OCI-LY1 (cell line): ENCODE data around the gene EMILIN3.

Experiments used
- H2AFZ ChIP-seq: fragments of 200-600 bp; sonication (generic), shearing (Covaris generic); 2 replicates; pipeline ENCODE4 v1.6.0; 2014; ENCODE audit warnings: antibody characterized with exemption, mild to moderate bottlenecking, low read length
- H3F3A ChIP-seq: fragments of 200-600 bp; sonication (generic), shearing (Covaris generic); 2 replicates; pipeline ENCODE4 v1.6.0; 2014; ENCODE audit warnings: mild to moderate bottlenecking, antibody characterized with exemption, low read length, moderate library complexity; ENCODE audit not compliant: insufficient read depth
- H3K27ac ChIP-seq: fragments of 200-600 bp; sonication (generic); 2 replicates; pipeline ENCODE4 v1.5.1; 2014; ENCODE audit warnings: low read length, mixed run types, mild to moderate bottlenecking, low read depth; ENCODE audit not compliant: poor library complexity, severe bottlenecking
- H3K27me3 ChIP-seq: fragments of 200-600 bp; sonication (generic); 2 replicates; pipeline ENCODE4 v1.6.0; 2014; ENCODE audit warnings: antibody characterized with exemption, mild to moderate bottlenecking, low read length, moderate library complexity; ENCODE audit not compliant: insufficient read depth
- H3K36me3 ChIP-seq: fragments of 200-600 bp; sonication (generic); 2 replicates; pipeline ENCODE4 v1.6.1; 2014; ENCODE audit warnings: mild to moderate bottlenecking, antibody characterized with exemption, low read length, moderate library complexity, mixed read lengths; ENCODE audit not compliant: insufficient read depth
- H3K4me1 ChIP-seq: fragments of 200-600 bp; sonication (generic); 2 replicates; pipeline ENCODE4 v1.5.1; 2014; ENCODE audit warnings: mild to moderate bottlenecking, low read length, moderate library complexity; ENCODE audit not compliant: insufficient read depth, severe bottlenecking
- H3K4me2 ChIP-seq: fragments of 200-600 bp; sonication (generic), shearing (Covaris generic); 2 replicates; pipeline ENCODE4 v1.6.1; 2014; ENCODE audit warnings: low read length
- H3K4me3 ChIP-seq: fragments of 200-600 bp; sonication (generic); 2 replicates; pipeline ENCODE4 v1.5.1; 2014; ENCODE audit warnings: low read length, low read depth, mild to moderate bottlenecking, mixed read lengths; ENCODE audit not compliant: poor library complexity, severe bottlenecking
- H3K79me2 ChIP-seq: fragments of 200-600 bp; shearing (Covaris generic); 2 replicates; pipeline ENCODE4 v1.6.1; 2016; ENCODE audit warnings: mixed run types, low read length, mixed read lengths; ENCODE audit not compliant: insufficient read depth
- H3K9ac ChIP-seq: fragments of 200-600 bp; sonication (generic), shearing (Covaris generic); 2 replicates; pipeline ENCODE4 v1.6.1; 2014; ENCODE audit warnings: mild to moderate bottlenecking, low read length, mixed read lengths
- H3K9me2 ChIP-seq: fragments of 200-600 bp; sonication (generic), shearing (Covaris generic); 2 replicates; pipeline ENCODE4 v1.6.1; 2014; ENCODE audit warnings: low read depth, mild to moderate bottlenecking, low read length, mixed read lengths
- H3K9me3 ChIP-seq: fragments of 200-600 bp; shearing (Covaris generic); 2 replicates; pipeline ENCODE4 v1.6.1; 2014; ENCODE audit warnings: low read length, mixed read lengths
- H4K20me1 ChIP-seq: fragments of 200-600 bp; sonication (generic), shearing (Covaris generic); 2 replicates; pipeline ENCODE4 v1.6.0; 2016; ENCODE audit warnings: mild to moderate bottlenecking, low read length; ENCODE audit not compliant: insufficient read depth
- CTCF ChIP-seq: fragments of 200-600 bp; sonication (generic), shearing (Covaris generic); IDR thresholded peaks from 2 replicates; pipeline ENCODE4 v1.5.1; 2017; ENCODE audit warnings: mild to moderate bottlenecking, antibody characterized with exemption, low read length, moderate library complexity, mixed read lengths
- EZH2 ChIP-seq: fragments of 200-600 bp; sonication (generic), shearing (Covaris generic); IDR thresholded peaks from 2 replicates; pipeline ENCODE4 v1.8.0; 2017; ENCODE audit warnings: borderline replicate concordance, mixed run types, mild to moderate bottlenecking, antibody characterized with exemption, low read length, moderate library complexity, mixed read lengths

The EMILIN3 gene

GRCh38 chr20:41380551-41381193 is 14.1 kb upstream of the EMILIN3 start:
- H3K9ac ChIP-seq: no peak overlapping the region
- no peak overlapping the region for H3K4me2 ChIP-seq
- no peaks in the 10 kb centered on the region for H3K79me2 ChIP-seq

GRCh38 chr20:41379551-41379950 is 12.9 kb upstream of the EMILIN3 start:
- Histone ChIP-seq H3K36me3 (no peaks in the 10 kb centered on the region), H3K27ac (no peak overlapping the region), H3K27me3 (no peaks in the 10 kb centered on the region), H3K4me3 (no peak overlapping the region), H3K9ac (no peak overlapping the region), H3K9me3 (no peaks in the 10 kb centered on the region), H2AFZ (no peak overlapping the region), H4K20me1 (no peaks in the 10 kb centered on the region), H3K4me2 (no peak overlapping the region), H3F3A (no peaks in the 10 kb centered on the region), H3K4me1 (no peaks in the 10 kb centered on the region), H3K9me2 (no peaks in the 10 kb centered on the region), H3K79me2 (no peaks in the 10 kb centered on the region)
- TF ChIP-seq EZH2 (no peak), CTCF (no peak)

More at GRCh38 chr20:41380551-41381193, 14.1 kb upstream of the EMILIN3 start:
- TF ChIP-seq CTCF (no peak), EZH2 (no peak)
- H3K4me3 ChIP-seq: no peak overlapping the region
- no peaks in the 10 kb centered on the region for H3K9me3 ChIP-seq
- no peak overlapping the region for H2AFZ ChIP-seq
- no peaks in the 10 kb centered on the region for H3K9me2 ChIP-seq
- no peaks in the 10 kb centered on the region for H3K27me3 ChIP-seq
- no peak overlapping the region for H3K27ac ChIP-seq
- no peaks in the 10 kb centered on the region for H4K20me1 ChIP-seq
- H3F3A ChIP-seq: no peaks in the 10 kb centered on the region
- H3K36me3 ChIP-seq: no peaks in the 10 kb centered on the region
- H3K4me1 ChIP-seq: no peaks in the 10 kb centered on the region

GRCh38 chr20:41377275-41377674 is 10.7 kb upstream of the EMILIN3 start:
- H3K9ac ChIP-seq: no peak overlapping the region
- no peak overlapping the region for H3K4me2 ChIP-seq
- no peak overlapping the region for H3K4me3 ChIP-seq
- H3K4me1 ChIP-seq: no peaks in the 10 kb centered on the region
- H3K36me3 ChIP-seq: no peaks in the 10 kb centered on the region
- H3K79me2 ChIP-seq: no peaks in the 10 kb centered on the region
- peaks cover 6% of the 10 kb centered on the region; the same call in 1 of the 2 replicates for H3K27me3 ChIP-seq
- no peak for TF ChIP-seq EZH2
- no peak for TF ChIP-seq CTCF
- no peaks in the 10 kb centered on the region for H3K9me3 ChIP-seq
- H4K20me1 ChIP-seq: no peaks in the 10 kb centered on the region
- no peaks in the 10 kb centered on the region for H3K9me2 ChIP-seq
- no peak overlapping the region for H3K27ac ChIP-seq
- no peak overlapping the region for H2AFZ ChIP-seq
- H3F3A ChIP-seq: no peaks in the 10 kb centered on the region
